MCF 10A (cell line): Measurements from ENCODE around the gene KCNG2. TPM values are rescaled to one million over a fixed set of nuclear protein-coding genes. Genes with fewer than 3 reads are reported as not detected.

ENCODE experiments used
- BruUV-seq: library from RNA; stranded (reverse); fragments of 400-500 nt; replicated peaks from 2 replicates; lab custom pipeline; 2021; lab: Mats Ljungman, UMichigan
- CTCF ChIA-PET: fragments of 300-600 bp; sonication (Branson Sonifier 250); formaldehyde crosslinking; extraction: SDS; loops from one replicate; lab custom pipeline; 2021; ENCODE audit warnings: antibody characterized with exemption, inconsistent platforms; lab: Yijun Ruan, JAX
- POLR2A ChIA-PET: fragments of 300-600, 350-650 bp; sonication (Branson Sonifier 250); formaldehyde crosslinking; extraction: SDS; loops from one replicate; lab custom pipeline; 2020; ENCODE audit warnings: antibody characterized with exemption, inconsistent platforms; lab: Yijun Ruan, JAX
- DNase-seq: peaks from one replicate; pipeline ENCODE4 v3.0.0-alpha.2; 2018; ENCODE audit not compliant: unreplicated experiment
- H3K27ac Mint-ChIP-seq: one replicate; pipeline ENCODE4 v1.8.0; 2022; ENCODE audit warnings: mild to moderate bottlenecking, low read depth, mixed read lengths; ENCODE audit not compliant: unreplicated experiment
- H3K27me3 Mint-ChIP-seq: one replicate; pipeline ENCODE4 v1.8.0; 2022; ENCODE audit warnings: mixed read lengths; ENCODE audit not compliant: insufficient read depth, unreplicated experiment
- H3K36me3 Mint-ChIP-seq: one replicate; pipeline ENCODE4 v1.8.0; 2022; ENCODE audit warnings: mild to moderate bottlenecking, moderate library complexity, mixed read lengths; ENCODE audit not compliant: insufficient read depth, unreplicated experiment
- H3K4me1 Mint-ChIP-seq: one replicate; pipeline ENCODE4 v1.8.0; 2022; ENCODE audit warnings: mixed read lengths; ENCODE audit not compliant: insufficient read depth, unreplicated experiment
- H3K4me3 Mint-ChIP-seq: one replicate; pipeline ENCODE4 v1.8.0; 2022; ENCODE audit warnings: mild to moderate bottlenecking, moderate library complexity, mixed read lengths; ENCODE audit not compliant: unreplicated experiment
- H3K9me3 Mint-ChIP-seq: one replicate; pipeline ENCODE4 v1.8.0; 2022; ENCODE audit warnings: mixed read lengths; ENCODE audit not compliant: unreplicated experiment
- intact Hi-C: fragments of 100-400 bp; cut with micrococcal nuclease; formaldehyde crosslinking; loops from 2 replicates; pipeline ENCODE4 v1.14.1; 2022
- total RNA-seq: library from RNA; stranded (reverse); gene quantifications from 2 replicates; pipeline ENCODE4 v1.2.3, GENCODE V29; 2022
- TF ChIP-seq, protein P1 (sequence below): fragments of 200-600 bp; IDR thresholded peaks from one replicate; pipeline ENCODE4 v1.8.0; 2022; ENCODE audit warnings: antibody characterized with exemption, mild to moderate bottlenecking; ENCODE audit not compliant: unreplicated experiment

KCNG2 gene
- total RNA-seq, 1 experiment from 2014 or later, result not detected

DNA sequence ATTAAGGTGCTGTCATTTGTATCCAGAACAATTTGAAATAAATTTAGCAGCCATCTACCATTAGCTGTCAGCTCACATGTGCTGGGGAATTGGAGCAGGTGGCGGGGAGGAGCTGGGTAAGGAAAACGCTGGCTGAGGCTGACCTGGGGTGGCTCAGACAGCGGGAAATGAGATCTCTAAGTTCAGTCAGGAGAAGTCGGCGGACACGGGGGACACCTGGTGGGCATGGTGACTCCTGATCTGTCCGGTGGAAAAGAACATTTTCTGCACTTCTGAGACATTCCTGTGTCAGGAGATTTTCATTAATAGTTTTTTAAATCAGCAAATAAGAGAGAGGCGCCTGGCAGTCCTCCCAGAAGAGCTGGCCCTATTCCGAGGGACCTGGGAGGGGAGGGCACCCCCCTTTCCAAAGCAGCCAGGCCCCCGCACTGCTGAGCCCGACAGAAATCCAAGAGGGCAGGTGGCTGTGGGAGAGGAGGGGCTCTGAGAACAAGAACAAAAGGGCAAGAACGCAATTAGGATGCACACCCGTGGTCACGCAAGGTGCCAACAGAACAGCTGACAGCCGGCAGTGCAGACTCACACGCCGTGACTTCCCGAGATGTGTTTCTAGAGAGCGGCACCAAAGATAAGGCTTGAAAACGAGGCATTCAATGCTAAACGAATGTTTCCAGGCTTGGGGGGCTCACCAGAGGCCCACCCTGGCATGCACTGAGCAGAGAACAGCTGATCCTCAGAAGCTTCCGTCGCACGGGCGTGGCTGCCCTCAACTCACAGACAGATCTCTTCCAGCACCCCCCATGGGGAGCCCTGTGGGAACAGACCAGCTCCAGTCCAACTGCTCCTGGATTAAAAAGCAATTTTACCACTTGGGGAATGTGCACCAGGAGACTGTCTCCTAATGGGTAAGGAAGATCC is 127.3 kb downstream of the KCNG2 start:
- DNase-seq, result no peak
- intact Hi-C loops, result no loop called here
- H3K9me3 Mint-ChIP-seq, result peaks cover 7% of the 10 kb centered on the region
- no peaks in the 10 kb centered on the region for H3K27me3 Mint-ChIP-seq
- no peak overlapping the region for H3K4me3 Mint-ChIP-seq
- CTCF ChIA-PET, result no interaction called here
- TF ChIP-seq, protein P1, sequence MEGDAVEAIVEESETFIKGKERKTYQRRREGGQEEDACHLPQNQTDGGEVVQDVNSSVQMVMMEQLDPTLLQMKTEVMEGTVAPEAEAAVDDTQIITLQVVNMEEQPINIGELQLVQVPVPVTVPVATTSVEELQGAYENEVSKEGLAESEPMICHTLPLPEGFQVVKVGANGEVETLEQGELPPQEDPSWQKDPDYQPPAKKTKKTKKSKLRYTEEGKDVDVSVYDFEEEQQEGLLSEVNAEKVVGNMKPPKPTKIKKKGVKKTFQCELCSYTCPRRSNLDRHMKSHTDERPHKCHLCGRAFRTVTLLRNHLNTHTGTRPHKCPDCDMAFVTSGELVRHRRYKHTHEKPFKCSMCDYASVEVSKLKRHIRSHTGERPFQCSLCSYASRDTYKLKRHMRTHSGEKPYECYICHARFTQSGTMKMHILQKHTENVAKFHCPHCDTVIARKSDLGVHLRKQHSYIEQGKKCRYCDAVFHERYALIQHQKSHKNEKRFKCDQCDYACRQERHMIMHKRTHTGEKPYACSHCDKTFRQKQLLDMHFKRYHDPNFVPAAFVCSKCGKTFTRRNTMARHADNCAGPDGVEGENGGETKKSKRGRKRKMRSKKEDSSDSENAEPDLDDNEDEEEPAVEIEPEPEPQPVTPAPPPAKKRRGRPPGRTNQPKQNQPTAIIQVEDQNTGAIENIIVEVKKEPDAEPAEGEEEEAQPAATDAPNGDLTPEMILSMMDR, result no peak
- H3K27ac Mint-ChIP-seq, result no peak overlapping the region
- POLR2A ChIA-PET, result no interaction called here
- peaks cover 37% of the 10 kb centered on the region for H3K36me3 Mint-ChIP-seq
- no peaks in the 10 kb centered on the region for H3K4me1 Mint-ChIP-seq
- BruUV-seq, result no TSS peak

DNA sequence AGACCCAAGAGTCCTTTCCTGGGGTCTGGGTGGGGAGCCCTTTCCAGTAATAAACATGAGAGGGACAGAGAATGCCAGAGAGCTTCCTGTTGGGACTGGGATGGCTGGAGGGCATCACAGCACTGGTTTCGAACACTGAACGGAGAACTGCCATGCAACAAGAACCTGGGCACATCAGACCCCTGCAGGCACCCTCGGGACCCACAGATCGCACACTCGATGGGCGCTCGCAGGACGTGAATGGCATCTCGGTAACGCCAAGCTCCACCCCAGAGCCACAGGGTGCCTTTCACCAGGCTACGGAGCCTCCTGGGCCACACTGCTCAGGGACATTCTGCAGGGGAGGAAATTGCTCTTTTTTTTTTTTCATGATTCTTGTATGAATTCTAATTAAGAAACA is 128.6 kb downstream of the KCNG2 start:
- Mint-ChIP-seq H3K27ac (no peak overlapping the region), H3K36me3 (peaks cover 37% of the 10 kb centered on the region), H3K4me3 (no peak overlapping the region), H3K27me3 (no peaks in the 10 kb centered on the region), H3K9me3 (peaks cover 7% of the 10 kb centered on the region), H3K4me1 (no peaks in the 10 kb centered on the region)
- intact Hi-C loops, result no loop called here
- TF ChIP-seq, protein P1, result no peak
- POLR2A ChIA-PET, result no interaction called here
- BruUV-seq, result no TSS peak
- DNase-seq, result no peak
- CTCF ChIA-PET, result no interaction called here

DNA sequence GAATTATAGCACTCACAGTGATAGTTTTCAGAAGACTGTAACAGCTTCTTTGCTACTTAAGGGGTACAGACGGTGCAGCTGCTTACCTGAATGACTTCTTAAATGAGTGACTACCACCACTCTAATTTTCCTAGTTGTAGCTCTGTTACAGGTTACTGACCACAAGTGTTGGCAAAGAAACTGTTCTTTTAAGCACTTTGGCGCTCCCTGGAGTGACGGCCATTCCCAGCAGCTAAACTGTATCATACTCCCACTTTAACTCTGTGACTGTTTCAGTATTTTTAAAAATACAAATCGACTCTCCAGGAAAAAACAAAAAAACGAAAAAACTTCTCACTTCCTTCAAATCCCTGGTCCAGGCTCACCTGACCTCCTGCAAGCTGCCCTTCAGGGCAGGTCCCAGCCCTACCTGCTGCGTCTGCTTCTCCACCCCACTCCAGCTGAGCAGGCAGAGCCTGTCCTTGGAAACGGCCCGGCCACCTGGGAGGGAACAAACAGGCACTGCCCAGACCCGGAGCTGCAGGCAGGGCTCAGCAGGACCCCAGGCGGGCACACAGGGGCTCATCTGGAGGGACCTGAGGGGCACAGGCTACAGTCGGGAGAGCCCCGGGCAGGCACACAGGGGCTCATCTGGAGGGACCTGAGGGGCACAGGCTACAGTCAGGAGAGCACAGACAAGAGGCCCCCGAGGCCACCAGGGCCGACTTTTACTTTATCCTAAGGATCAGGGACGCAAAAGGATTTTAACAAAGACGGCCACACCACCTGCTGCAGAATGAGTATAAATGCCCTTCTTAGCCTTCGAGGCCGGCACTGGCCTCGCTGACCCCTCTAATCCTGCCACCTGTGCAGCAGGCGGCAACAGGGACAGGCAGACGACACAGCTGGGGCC is 129.2 kb downstream of the KCNG2 start:
- no peak for DNase-seq
- ChIA-PET CTCF (no interaction called here), POLR2A (no interaction called here)
- intact Hi-C loops, result no loop called here
- H3K27me3 Mint-ChIP-seq, result no peaks in the 10 kb centered on the region
- H3K36me3 Mint-ChIP-seq, result peaks cover 32% of the 10 kb centered on the region
- H3K4me3 Mint-ChIP-seq, result no peak overlapping the region
- H3K27ac Mint-ChIP-seq, result no peak overlapping the region
- H3K4me1 Mint-ChIP-seq, result no peaks in the 10 kb centered on the region
- H3K9me3 Mint-ChIP-seq, result peaks cover 9% of the 10 kb centered on the region
- no TSS peak for BruUV-seq
- TF ChIP-seq, protein P1, result no peak
